Caco-2 (cell line): ENCODE data around the gene AZGP1. TPM values are rescaled to one million over a fixed set of nuclear protein-coding genes. Genes with fewer than 3 reads are reported as not detected.
"Not testable (repeated sequence)": the region's sequence is repeated elsewhere in the genome, so short reads cannot be mapped to it uniquely, and the experiment has no call there.

Experiments used
- BruUV-seq: library from RNA; stranded (reverse); fragments of 400-500 nt; replicated peaks from 2 replicates; lab custom pipeline; 2021; lab: Mats Ljungman, UMichigan
- CTCF ChIA-PET: fragments of 300-600 bp; sonication (Branson Sonifier 250); formaldehyde crosslinking; loops from one replicate; lab custom pipeline; 2022; ENCODE audit warnings: antibody characterized with exemption; lab: Charles Lee
- POLR2A ChIA-PET: fragments of 300-600 bp; sonication (Branson Sonifier 250); formaldehyde crosslinking; loops from one replicate; lab custom pipeline; 2022; ENCODE audit warnings: antibody characterized with exemption; lab: Charles Lee
- DNase-seq, 2 experiments: peaks; one replicate each; pipeline versions ENCODE4 v3.0.0 to v3.0.0-alpha.2; 2020 to 2022
- H3K27me3 ChIP-seq: replicated peaks from 2 replicates; pipeline ENCODE4 v1.6.0; 2011; ENCODE audit warnings: low read length; ENCODE audit not compliant: control insufficient read depth, insufficient read depth
- H3K36me3 ChIP-seq: 2 replicates; pipeline ENCODE4 v1.5.1; 2011; ENCODE audit warnings: low read length; ENCODE audit not compliant: control insufficient read depth, insufficient read depth
- H3K4me1 ChIP-seq: fragments of 250-450 bp; sonication (Bioruptor Pico); 2 replicates; pipeline ENCODE4 v1.5.1; 2020; ENCODE audit warnings: mild to moderate bottlenecking
- H3K4me3 ChIP-seq: 2 replicates; pipeline ENCODE4 v1.5.1; 2011; ENCODE audit warnings: low read depth, mild to moderate bottlenecking, control low read depth, low read length
- H3K9me3 ChIP-seq: fragments of 250-450 bp; sonication (Bioruptor Pico); 2 replicates; pipeline ENCODE4 v1.5.1; 2020; ENCODE audit warnings: mild to moderate bottlenecking, moderate library complexity
- H3K27ac Mint-ChIP-seq: one replicate; pipeline ENCODE4 v1.8.0; 2022; ENCODE audit warnings: mixed read lengths; ENCODE audit not compliant: unreplicated experiment
- H3K27me3 Mint-ChIP-seq: one replicate; pipeline ENCODE4 v1.8.0; 2022; ENCODE audit warnings: mixed read lengths; ENCODE audit not compliant: insufficient read depth, unreplicated experiment
- H3K36me3 Mint-ChIP-seq: one replicate; pipeline ENCODE4 v1.8.0; 2022; ENCODE audit warnings: mild to moderate bottlenecking, mixed read lengths; ENCODE audit not compliant: insufficient read depth, unreplicated experiment
- H3K4me1 Mint-ChIP-seq: one replicate; pipeline ENCODE4 v1.8.0; 2022; ENCODE audit warnings: low read depth, mixed read lengths; ENCODE audit not compliant: unreplicated experiment
- H3K4me3 Mint-ChIP-seq: one replicate; pipeline ENCODE4 v1.8.0; 2022; ENCODE audit warnings: mild to moderate bottlenecking, moderate library complexity, mixed read lengths; ENCODE audit not compliant: unreplicated experiment
- H3K9me3 Mint-ChIP-seq: one replicate; pipeline ENCODE4 v1.8.0; 2022; ENCODE audit warnings: mixed read lengths; ENCODE audit not compliant: unreplicated experiment
- CTCF ChIP-seq, 2 experiments: fragments of 200-600 bp in 1 of 2; IDR thresholded peaks; 1 replicate in 1 of 2; 2 replicates in 1 of 2; pipeline versions ENCODE4 v1.5.1 to v1.8.0; 2011 to 2022; ENCODE audit warnings: antibody characterized with exemption in 1 of 2, control low read depth in 1 of 2, inconsistent platforms in 1 of 2, low read depth in 1 of 2, low read length in 1 of 2, mild to moderate bottlenecking in 1 of 2, moderate library complexity in 1 of 2; ENCODE audit not compliant: insufficient read depth in 1 of 2, severe bottlenecking in 1 of 2, unreplicated experiment in 1 of 2
- intact Hi-C: fragments of 100-400 bp; cut with micrococcal nuclease; formaldehyde crosslinking; loops from one replicate; pipeline ENCODE4 v1.10.0; 2022; ENCODE audit not compliant: unreplicated experiment
- total RNA-seq: library from RNA; stranded (reverse); gene quantifications from 2 replicates; pipeline ENCODE4 v1.2.3, GENCODE V29; 2022

AZGP1 gene
- total RNA-seq, 1 experiment from 2014 or later, result not detected

GRCh38 chr7:99987846-99988245 is 12.0 kb upstream of the AZGP1 start:
- TF ChIP-seq CTCF (IDR thresholded peaks at IDR 0.05; ENCODE audit: insufficient read depth in 1 of 2, low read depth in 1 of 2, low read length in 1 of 2, severe bottlenecking in 1 of 2, unreplicated experiment in 1 of 2), result no peak
- DNase-seq, result no peak
- Histone ChIP-seq H3K9me3 (no peaks in the 10 kb centered on the region), H3K27me3 (no peaks in the 10 kb centered on the region), H3K36me3 (no peaks in the 10 kb centered on the region), H3K4me1 (no peaks in the 10 kb centered on the region), H3K4me3 (no peak overlapping the region)
- Mint-ChIP-seq H3K36me3 (no peaks in the 10 kb centered on the region), H3K27ac (no peak overlapping the region), H3K9me3 (no peaks in the 10 kb centered on the region), H3K4me3 (no peak overlapping the region), H3K4me1 (no peaks in the 10 kb centered on the region), H3K27me3 (peaks cover 15% of the 10 kb centered on the region)
- POLR2A ChIA-PET, result no interaction called here
- CTCF ChIA-PET, result no interaction called here
- BruUV-seq, result no TSS peak
- intact Hi-C loops, result no loop called here

GRCh38 chr7:99987306-99987705 is 11.5 kb upstream of the AZGP1 start:
- intact Hi-C loops, H3K9me3 Mint-ChIP-seq, H3K4me3 ChIP-seq, DNase-seq, H3K4me3 Mint-ChIP-seq, H3K36me3 ChIP-seq, H3K4me1 ChIP-seq, H3K9me3 ChIP-seq, H3K27me3 ChIP-seq, POLR2A ChIA-PET, H3K27ac Mint-ChIP-seq, H3K36me3 Mint-ChIP-seq, H3K4me1 Mint-ChIP-seq, CTCF ChIA-PET, BruUV-seq: not testable (repeated sequence)
- peaks cover 15% of the 10 kb centered on the region for H3K27me3 Mint-ChIP-seq

- no TSS peak for BruUV-seq
- Mint-ChIP-seq H3K4me1 (peaks cover under 1% of the 10 kb centered on the region), H3K27ac (no peak overlapping the region), H3K36me3 (no peaks in the 10 kb centered on the region), H3K4me3 (no peak overlapping the region), H3K9me3 (no peaks in the 10 kb centered on the region), H3K27me3 (peaks cover 19% of the 10 kb centered on the region)
- Histone ChIP-seq H3K9me3 (no peaks in the 10 kb centered on the region), H3K4me1 (0 out of 2 replicates have a peak, but pooled peaks cover 1% of the 10 kb centered on the region), H3K27me3 (no peaks in the 10 kb centered on the region), H3K4me3 (no peak overlapping the region), H3K36me3 (no peaks in the 10 kb centered on the region)
- no peak for TF ChIP-seq CTCF (IDR thresholded peaks at IDR 0.05; ENCODE audit: insufficient read depth in 1 of 2, low read depth in 1 of 2, low read length in 1 of 2, severe bottlenecking in 1 of 2, unreplicated experiment in 1 of 2)
- ChIA-PET POLR2A (no interaction called here), CTCF (no interaction called here)
- intact Hi-C loops, result no loop called here
- no peak for DNase-seq
Measured at GRCh38 chr7:99984593-99984992, 8.8 kb upstream of the AZGP1 start.

GRCh38 chr7:99981066-99981465 is 5.2 kb upstream of the AZGP1 start:
- CTCF ChIA-PET, result interaction anchor here (0.6 kb wide), 1 partner anchor 73 kb away, joined by 4 read pairs; no protein-coding TSS in a partner anchor
- BruUV-seq, H3K4me1 Mint-ChIP-seq, H3K4me3 Mint-ChIP-seq, H3K4me1 ChIP-seq, H3K27ac Mint-ChIP-seq, H3K36me3 Mint-ChIP-seq, H3K9me3 Mint-ChIP-seq, intact Hi-C loops, H3K27me3 ChIP-seq, POLR2A ChIA-PET, H3K36me3 ChIP-seq, DNase-seq, H3K9me3 ChIP-seq, H3K4me3 ChIP-seq: not testable (repeated sequence)
- peaks cover 12% of the 10 kb centered on the region for H3K27me3 Mint-ChIP-seq

- DNase-seq, H3K27ac Mint-ChIP-seq, H3K36me3 Mint-ChIP-seq, POLR2A ChIA-PET, H3K4me1 Mint-ChIP-seq, H3K4me3 ChIP-seq, H3K27me3 ChIP-seq, H3K4me1 ChIP-seq, H3K9me3 Mint-ChIP-seq, H3K36me3 ChIP-seq, BruUV-seq, H3K9me3 ChIP-seq, H3K4me3 Mint-ChIP-seq, intact Hi-C loops: not testable (repeated sequence)
- CTCF ChIA-PET, result interaction anchor here (0.6 to 0.7 kb wide), 2 partner anchors 10 to 148 kb away, joined by 3 read pairs; no protein-coding TSS in a partner anchor
- peaks cover 11% of the 10 kb centered on the region for H3K27me3 Mint-ChIP-seq
Measured at GRCh38 chr7:99980448-99980872, 4.6 kb upstream of the AZGP1 start.
